Spleen (tissue), 11 donors: Measurements from ENCODE around the gene UBE2QL1. TPM values are rescaled to one million over a fixed set of nuclear protein-coding genes. Genes with fewer than 3 reads are reported as not detected.

ENCODE experiments used
- DNase-seq: peaks from one replicate; pipeline ENCODE4 v3.0.0-alpha.2; 2020
- H3K27ac ChIP-seq, 8 donors: fragments of 200-600 bp; sonication (generic) in 7 of 8; 1 replicate in 4 of 8; 2 replicates in 4 of 8; pipeline versions ENCODE4 v1.5.0 to v1.8.0; 2016 to 2021; ENCODE audit warnings: inconsistent platforms in 4 of 8, mild to moderate bottlenecking in 4 of 8, moderate library complexity in 1 of 8
- H3K27me3 ChIP-seq, 7 donors: fragments of 200-600 bp; sonication (generic) in 6 of 7; replicated peaks in 1 of 7; 1 replicate in 4 of 7; 2 replicates in 3 of 7; pipeline versions ENCODE4 v1.5.0 to v1.8.0; 2016 to 2021; ENCODE audit warnings: inconsistent platforms in 3 of 7, mild to moderate bottlenecking in 1 of 7
- H3K36me3 ChIP-seq, 6 donors: fragments of 200-600 bp; sonication (generic) in 5 of 6; 1 replicate in 4 of 6; 2 replicates in 2 of 6; pipeline versions ENCODE4 v1.5.0 to v1.8.0; 2016 to 2021; ENCODE audit warnings: inconsistent platforms in 2 of 6
- H3K4me1 ChIP-seq, 6 donors: fragments of 200-600 bp; sonication (generic) in 5 of 6; 1 replicate in 3 of 6; 2 replicates in 3 of 6; pipeline versions ENCODE4 v1.5.0 to v1.8.0; 2016 to 2021; ENCODE audit warnings: inconsistent platforms in 3 of 6
- H3K4me3 ChIP-seq, 8 donors: fragments of 200-600 bp; sonication (generic) in 7 of 8; 1 replicate in 4 of 8; 2 replicates in 4 of 8; pipeline versions ENCODE4 v1.5.0 to v1.8.0; 2016 to 2021; ENCODE audit warnings: inconsistent platforms in 4 of 8, mild to moderate bottlenecking in 4 of 8, moderate library complexity in 2 of 8
- H3K9me3 ChIP-seq, 8 donors: fragments of 200-600 bp; sonication (generic) in 7 of 8; 1 replicate in 4 of 8; 2 replicates in 4 of 8; pipeline versions ENCODE4 v1.5.0 to v1.8.0; 2016 to 2021; ENCODE audit warnings: inconsistent platforms in 4 of 8
- POLR2A ChIP-seq, 3 donors: fragments of 450-650 bp; IDR thresholded peaks; one replicate each; pipeline ENCODE4 v1.5.1; 2017; ENCODE audit warnings: antibody characterized with exemption in 3 of 3, mild to moderate bottlenecking in 1 of 3
- POLR2AphosphoS5 ChIP-seq, 3 donors: sonication (generic); formaldehyde crosslinking; IDR thresholded peaks; one replicate each; pipeline ENCODE4 v1.5.1; 2017; ENCODE audit warnings: antibody characterized with exemption in 3 of 3
- WGBS, 5 donors: extraction: QIAGEN DNeasy Blood & Tissue Kit in 3 of 5; methylation state at CpG; one replicate each; pipeline versions ENCODE4 v1.1.5 to v1.1.7; 2013 to 2018; 5-methylcytosine and 5-hydroxymethylcytosine counted together
- intact Hi-C: fragments of 100-400 bp; cut with DNase I; formaldehyde crosslinking; loops from one replicate; pipeline ENCODE4 v1.15.0; 2023; ENCODE audit warnings: low total_unique reads
- polyA plus RNA-seq, 3 donors: library from polyadenylated mRNA; stranded (reverse); fragments of 200-250 nt; gene quantifications; one replicate each; pipeline ENCODE4 v1.2.1, GENCODE V29; 2013
- total RNA-seq, 7 donors: library from RNA; depleted of rRNA in 3 of 7; stranded (reverse); fragments of >200 nt in 3 of 7; fragmentation: NEBNext Ultra II Directional in 4 of 7; extraction: Animal tissue kit (Norgen Biotek cat#: 25700) in 4 of 7; gene quantifications; one replicate each; pipeline versions ENCODE4 v1.1.0 to v1.2.1, GENCODE V29; 2016 to 2021
- TF ChIP-seq, protein P1 (sequence below), 11 experiments: fragments of 200-600 bp in 7 of 11; fragments of 450-650 bp in 4 of 11; sonication (generic) in 4 of 11; IDR thresholded peaks in 8 of 11; conservative IDR thresholded peaks in 3 of 11; 1 replicate in 7 of 11; 2 replicates in 4 of 11; pipeline versions ENCODE4 v1.4.0 to v1.8.0; 2016 to 2021; ENCODE audit warnings: antibody characterized with exemption in 11 of 11, inconsistent platforms in 4 of 11, mild to moderate bottlenecking in 1 of 11
- donor health status: healthy with polysubstance abuse.
- donor health status: DM: no; HTN: no; CAD: no; lungs with moderate emphysema.
- donor health status: DM: no; HTN: no; CAD: no.
- donor health status: Bipolar disorder and iron deficiency.
- donor health status: healthy.
- donor health status: DM: no; HTN: no; CAD: no.
- donor health status: DM: yes; HTN: yes; CAD: no.

UBE2QL1 gene
- total and polyA plus RNA-seq, 10 donors, result 0.03 to 0.77 (median 0.20) TPM; not detected in 1

DNA sequence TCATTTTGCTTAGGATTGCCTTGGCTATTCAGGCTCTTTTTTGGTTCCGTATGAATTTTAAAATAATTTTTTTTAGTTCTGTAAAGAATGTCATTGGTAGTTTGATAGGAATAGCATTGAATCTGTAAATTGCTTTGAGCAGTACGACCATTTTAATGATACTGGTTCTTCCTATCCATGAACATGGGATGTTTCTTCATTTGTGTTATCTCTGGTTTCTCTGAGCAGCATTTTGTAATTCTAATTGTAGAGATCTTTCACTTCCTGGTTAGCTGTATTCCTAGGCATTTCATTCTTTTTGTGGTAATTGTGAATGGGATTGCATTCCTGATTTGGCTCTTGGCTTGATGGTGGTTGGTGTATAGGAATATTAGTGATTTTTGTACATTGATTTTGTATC is 6.3 kb upstream of the UBE2QL1 start:
- Histone ChIP-seq H3K9me3 (peaks cover 0 to 42% (median 9%) of the 10 kb centered on the region in 8 donors), H3K4me3 (no peak overlapping the region), H3K27ac (no peak overlapping the region), H3K36me3 (no peaks in the 10 kb centered on the region), H3K4me1 (no peaks in the 10 kb centered on the region), H3K27me3 (peaks cover 0 to 24% (median 0%) of the 10 kb centered on the region in 7 donors)
- DNase-seq, result no peak
- TF ChIP-seq POLR2A (IDR thresholded peaks at IDR 0.05) (no peak), POLR2AphosphoS5 (IDR thresholded peaks at IDR 0.05) (no peak)
- TF ChIP-seq, protein P1, sequence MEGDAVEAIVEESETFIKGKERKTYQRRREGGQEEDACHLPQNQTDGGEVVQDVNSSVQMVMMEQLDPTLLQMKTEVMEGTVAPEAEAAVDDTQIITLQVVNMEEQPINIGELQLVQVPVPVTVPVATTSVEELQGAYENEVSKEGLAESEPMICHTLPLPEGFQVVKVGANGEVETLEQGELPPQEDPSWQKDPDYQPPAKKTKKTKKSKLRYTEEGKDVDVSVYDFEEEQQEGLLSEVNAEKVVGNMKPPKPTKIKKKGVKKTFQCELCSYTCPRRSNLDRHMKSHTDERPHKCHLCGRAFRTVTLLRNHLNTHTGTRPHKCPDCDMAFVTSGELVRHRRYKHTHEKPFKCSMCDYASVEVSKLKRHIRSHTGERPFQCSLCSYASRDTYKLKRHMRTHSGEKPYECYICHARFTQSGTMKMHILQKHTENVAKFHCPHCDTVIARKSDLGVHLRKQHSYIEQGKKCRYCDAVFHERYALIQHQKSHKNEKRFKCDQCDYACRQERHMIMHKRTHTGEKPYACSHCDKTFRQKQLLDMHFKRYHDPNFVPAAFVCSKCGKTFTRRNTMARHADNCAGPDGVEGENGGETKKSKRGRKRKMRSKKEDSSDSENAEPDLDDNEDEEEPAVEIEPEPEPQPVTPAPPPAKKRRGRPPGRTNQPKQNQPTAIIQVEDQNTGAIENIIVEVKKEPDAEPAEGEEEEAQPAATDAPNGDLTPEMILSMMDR (IDR thresholded peaks at IDR 0.05 in 8 of 11, conservative IDR thresholded peaks at IDR 0.05 in 3 of 11), result no peak
- intact Hi-C loops, result no loop called here
- 87 to 96% (median 89%) methylated on average over 2 of the region's 2 CpGs for WGBS, 5 donors

DNA sequence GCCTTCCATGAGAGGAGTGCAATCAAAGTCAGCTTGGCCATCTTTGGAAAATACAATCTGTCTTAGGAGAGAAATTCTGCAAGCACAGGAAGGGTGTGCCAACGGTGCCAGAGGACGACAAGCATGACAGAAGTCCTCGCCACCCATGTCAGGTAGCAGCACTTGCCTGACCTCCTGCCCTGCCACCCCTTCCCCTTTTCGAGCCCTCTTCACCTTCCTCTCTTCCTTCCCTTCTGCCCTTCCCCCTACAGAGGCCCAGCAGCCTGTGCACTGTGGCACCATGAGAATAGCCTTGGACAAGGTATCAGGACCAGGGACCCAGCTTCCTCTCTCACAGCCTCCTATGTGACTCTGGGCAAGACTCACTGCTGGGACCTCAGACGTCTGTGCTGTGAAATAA is 5.3 kb upstream of the UBE2QL1 start:
- Histone ChIP-seq H3K4me3 (no peak overlapping the region), H3K4me1 (no peaks in the 10 kb centered on the region), H3K9me3 (peaks cover 0 to 42% (median 9%) of the 10 kb centered on the region in 8 donors), H3K27me3 (peaks cover 0 to 23% (median 0%) of the 10 kb centered on the region in 7 donors), H3K27ac (no peak overlapping the region), H3K36me3 (no peaks in the 10 kb centered on the region)
- WGBS, 5 donors, result 45 to 62% (median 48%) methylated on average over 5 of the region's 5 CpGs
- intact Hi-C loops, result no loop called here
- DNase-seq, result no peak
- no peak for TF ChIP-seq POLR2A (IDR thresholded peaks at IDR 0.05)
- TF ChIP-seq, protein P1 (IDR thresholded peaks at IDR 0.05 in 8 of 11, conservative IDR thresholded peaks at IDR 0.05 in 3 of 11), result no peak
- TF ChIP-seq POLR2AphosphoS5 (IDR thresholded peaks at IDR 0.05), result no peak

- Histone ChIP-seq H3K27ac (no peak overlapping the region), H3K27me3 (peaks cover 5 to 41% (median 24%) of the 10 kb centered on the region in 7 donors), H3K4me3 (no peak overlapping the region), H3K9me3 (peaks cover 0 to 24% (median under 1%) of the 10 kb centered on the region in 8 donors), H3K4me1 (peaks cover 0 to 18% (median 9%) of the 10 kb centered on the region in 6 donors), H3K36me3 (no peaks in the 10 kb centered on the region)
- intact Hi-C loops, result no loop called here
- TF ChIP-seq POLR2A (IDR thresholded peaks at IDR 0.05), result no peak
- TF ChIP-seq POLR2AphosphoS5 (IDR thresholded peaks at IDR 0.05), result no peak
- TF ChIP-seq, protein P1 (IDR thresholded peaks at IDR 0.05 in 8 of 11, conservative IDR thresholded peaks at IDR 0.05 in 3 of 11), result no peak
- WGBS, 5 donors, result 72 to 81% (median 78%) methylated on average over 10 to 12 of the region's 12 CpGs
- DNase-seq, result no peak
Measured at GRCh38 chr5:6446042-6446441, 2.6 kb upstream of the UBE2QL1 start.

GRCh38 chr5:6446626-6447309 is 1.9 kb upstream of the UBE2QL1 start:
- H3K36me3 ChIP-seq, result no peaks in the 10 kb centered on the region
- DNase-seq, result no peak
- peaks cover 0 to 19% (median 0%) of the 10 kb centered on the region in 8 donors for H3K9me3 ChIP-seq
- intact Hi-C loops, result no loop called here
- H3K27me3 ChIP-seq, result peaks cover 5 to 48% (median 30%) of the 10 kb centered on the region in 7 donors
- H3K27ac ChIP-seq, result no peak overlapping the region
- TF ChIP-seq POLR2A (IDR thresholded peaks at IDR 0.05) (no peak), POLR2AphosphoS5 (IDR thresholded peaks at IDR 0.05) (no peak)
- TF ChIP-seq, protein P1 (IDR thresholded peaks at IDR 0.05 in 8 of 11, conservative IDR thresholded peaks at IDR 0.05 in 3 of 11), result no peak
- peaks cover 0 to 18% (median 9%) of the 10 kb centered on the region in 6 donors for H3K4me1 ChIP-seq
- WGBS, 5 donors, result 71 to 81% (median 76%) methylated on average over 21 of the region's 21 CpGs
- H3K4me3 ChIP-seq, result no peak overlapping the region
